Measurements from ENCODE around the gene GAB3.

GRCh38 chrX:154730253-154730891 lies 20.5 kb downstream of the GAB3 start:
- TF ChIP-seq EZH2 (IDR thresholded peaks at IDR 0.05) (no peak), POLR2AphosphoS5 (IDR thresholded peaks at IDR 0.05; ENCODE audit: borderline replicate concordance, low read depth, low read length) (no peak)
